ENCODE results near the gene AKAP8L.
"Not testable (repeated sequence)": the region's sequence is repeated elsewhere in the genome, so short reads cannot be mapped to it uniquely, and the experiment has no call there.

Gene AKAP8L

GRCh38 chr19:15378534-15379082 lies 40.2 kb downstream of the AKAP8L start:
- peak; percentile 39 for DNase-seq

GRCh38 chr19:15374796-15375440 lies 43.9 kb downstream of the AKAP8L start:
- no peak for DNase-seq

- no peak for DNase-seq
Observed at GRCh38 chr19:15374105-15374651, 44.6 kb downstream of the AKAP8L start.

GRCh38 chr19:15373644-15374043 lies 45.1 kb downstream of the AKAP8L start:
- no peak for DNase-seq

GRCh38 chr19:15372891-15373301 lies 45.9 kb downstream of the AKAP8L start:
- no peak for DNase-seq

- DNase-seq, result no peak
Observed at GRCh38 chr19:15372470-15372869, 46.3 kb downstream of the AKAP8L start.

GRCh38 chr19:15371786-15372380 lies 46.9 kb downstream of the AKAP8L start:
- DNase-seq, result no peak

GRCh38 chr19:15371119-15371518 lies 47.7 kb downstream of the AKAP8L start:
- DNase-seq, result no peak

GRCh38 chr19:15369594-15369891 lies 49.2 kb downstream of the AKAP8L start:
- no peak for DNase-seq

GRCh38 chr19:15368798-15369593 lies 49.8 kb downstream of the AKAP8L start:
- no peak for DNase-seq

GRCh38 chr19:15368051-15368632 lies 50.6 kb downstream of the AKAP8L start:
- DNase-seq, result no peak

- no peak for DNase-seq
Observed at GRCh38 chr19:15367439-15367838, 51.3 kb downstream of the AKAP8L start.

- no peak for DNase-seq
Observed at GRCh38 chr19:15365264-15365663, 53.5 kb downstream of the AKAP8L start.

- not testable (repeated sequence) for DNase-seq
Observed at GRCh38 chr19:15363791-15364190, 55.0 kb downstream of the AKAP8L start.

GRCh38 chr19:15363048-15363447 lies 55.7 kb downstream of the AKAP8L start:
- not testable (repeated sequence) for DNase-seq

- not testable (repeated sequence) for DNase-seq
Observed at GRCh38 chr19:15360015-15360414, 58.8 kb downstream of the AKAP8L start.

- DNase-seq, result no peak
Observed at GRCh38 chr19:15358918-15359317, 59.9 kb downstream of the AKAP8L start.

GRCh38 chr19:15357906-15358305 lies 60.9 kb downstream of the AKAP8L start:
- no peak for DNase-seq

- DNase-seq, result no peak
Observed at GRCh38 chr19:15354566-15355296, 64.1 kb downstream of the AKAP8L start.

- no peak for DNase-seq
Observed at GRCh38 chr19:15353908-15354307, 64.9 kb downstream of the AKAP8L start.

GRCh38 chr19:15352535-15352934 lies 66.3 kb downstream of the AKAP8L start:
- not testable (repeated sequence) for DNase-seq

GRCh38 chr19:15341328-15341727 lies 77.5 kb downstream of the AKAP8L start:
- DNase-seq, result not testable (repeated sequence)
